GM12878 (cell line): ENCODE measurements around the gene PPOX. TPM values are rescaled to one million over a fixed set of nuclear protein-coding genes. Genes with fewer than 3 reads are reported as not detected.

Experiments used
- ATAC-seq: fragments of 200-7000 bp; cut with Tn5 transposase; 3 replicates; pipeline ENCODE4 v1.9.1; 2020; ENCODE audit warnings: mild to moderate bottlenecking, moderate library complexity
- BruUV-seq: library from RNA; stranded (reverse); fragments of 400-500 nt; replicated peaks from 2 replicates; lab custom pipeline; 2021; lab: Mats Ljungman, UMichigan
- CTCF ChIA-PET: fragments of 300-600 bp; sonication (Branson Sonifier 250); formaldehyde crosslinking; extraction: SDS; loops from one replicate; lab custom pipeline; 2021; ENCODE audit warnings: inconsistent platforms; lab: Yijun Ruan, JAX
- POLR2A ChIA-PET: fragments of 350-600 bp; formaldehyde crosslinking; extraction: SDS; loops from one replicate; lab custom pipeline; 2021; ENCODE audit warnings: inconsistent platforms; lab: Charles Lee
- RAD21 ChIA-PET: fragments of 300-600 bp; sonication (Branson Sonifier 250); formaldehyde crosslinking; loops from one replicate; lab custom pipeline; 2023; ENCODE audit warnings: antibody characterized with exemption; ENCODE audit not compliant: unreplicated experiment; lab: Charles Lee
- SMC1A ChIA-PET: fragments of 300-600 bp; sonication (Branson Sonifier 250); formaldehyde crosslinking; loops from one replicate; lab custom pipeline; 2023; ENCODE audit not compliant: unreplicated experiment, uncharacterized antibody; lab: Charles Lee
- DNase-seq: peaks from one replicate; pipeline ENCODE4 v3.0.0-alpha.2; 2011; ENCODE audit warnings: low read depth, low spot score
- FAIRE-seq: peaks from 3 replicates; lab custom pipeline; 2011; peaks lifted over from hg19 to GRCh38; lab: Jason Lieb, UNC
- H2AFZ ChIP-seq: 2 replicates; pipeline ENCODE4 v1.6.0; 2011; ENCODE audit warnings: low read depth, low read length, control low read depth; ENCODE audit not compliant: control insufficient read depth
- H3K27ac ChIP-seq: 2 replicates; pipeline ENCODE4 v1.5.1; 2011; ENCODE audit warnings: control low read depth; ENCODE audit not compliant: control insufficient read depth, insufficient read depth
- H3K27me3 ChIP-seq, 2 experiments: replicated peaks in 1 of 2; 2 replicates each; pipeline versions ENCODE4 v1.6.0 to v1.6.1; 2011; ENCODE audit warnings: low read length in 1 of 2; ENCODE audit not compliant: control insufficient read depth in 2 of 2, insufficient read depth in 2 of 2
- H3K36me3 ChIP-seq, 2 experiments: 2 replicates each; pipeline ENCODE4 v1.5.1; 2011; ENCODE audit warnings: low read length in 1 of 2; ENCODE audit not compliant: control insufficient read depth in 2 of 2, insufficient read depth in 2 of 2
- H3K4me1 ChIP-seq: 2 replicates; pipeline ENCODE4 v1.6.1; 2011; ENCODE audit warnings: mild to moderate bottlenecking, low read length, moderate library complexity, mixed read lengths; ENCODE audit not compliant: control insufficient read depth, insufficient read depth
- H3K4me2 ChIP-seq: 2 replicates; pipeline ENCODE4 v1.6.0; 2011; ENCODE audit warnings: control low read depth; ENCODE audit not compliant: control insufficient read depth, insufficient read depth
- H3K4me3 ChIP-seq: fragments of 200-600 bp; sonication (generic); 2 replicates; pipeline ENCODE4 v1.5.1; 2016
- H3K79me2 ChIP-seq: 2 replicates; pipeline ENCODE4 v1.6.0; 2011; ENCODE audit warnings: low read length; ENCODE audit not compliant: control insufficient read depth, insufficient read depth
- H3K9ac ChIP-seq: 2 replicates; pipeline ENCODE4 v1.8.0; 2011; ENCODE audit warnings: low read length, control low read depth, mixed read lengths; ENCODE audit not compliant: control insufficient read depth, insufficient read depth
- H3K9me3 ChIP-seq: replicated peaks from 3 replicates; pipeline ENCODE4 v1.5.1; 2011; ENCODE audit warnings: mild to moderate bottlenecking, low read length; ENCODE audit not compliant: control insufficient read depth, insufficient read depth
- H4K20me1 ChIP-seq: 2 replicates; pipeline ENCODE4 v1.6.0; 2011; ENCODE audit not compliant: control insufficient read depth, insufficient read depth
- NR2F1 ChIP-seq: fragments of 450-650 bp; conservative IDR thresholded peaks from 2 replicates; pipeline ENCODE4 v1.6.1; 2017; ENCODE audit warnings: mild to moderate bottlenecking
- TBL1XR1 ChIP-seq: IDR thresholded peaks from 2 replicates; pipeline ENCODE4 v1.6.1; 2012; ENCODE audit warnings: low read depth, low read length, improper control_type of control experiment
- WGBS: methylation state at CpG from one replicate; pipeline ENCODE4 v1.1.6; 2016; ENCODE audit warnings: low lambda C conversion rate; ENCODE audit not compliant: insufficient replicate concordance, insufficient coverage; ENCODE audit errors: missing lambda C conversion rate; 5-methylcytosine and 5-hydroxymethylcytosine counted together
- in situ Hi-C: fragments of 300-500 bp; cut with MboI; formaldehyde crosslinking; loops from 9 replicates; pipeline ENCODE4 v1.14.3; 2018; ENCODE audit warnings: mixed read lengths
- intact Hi-C: fragments of 100-400 bp; cut with micrococcal nuclease; formaldehyde crosslinking; loops from one replicate; pipeline ENCODE4 v1.14.2; 2022; ENCODE audit not compliant: unreplicated experiment
- polyA plus RNA-seq, 11 experiments: library from polyadenylated mRNA; depleted of rRNA in 4 of 11; unstranded in 6 of 11; stranded (reverse) in 5 of 11; fragments of >200 nt; fragmentation: Nextera tagmentation in 4 of 11; fragmentation: Illumina TruSeq in 1 of 11; extraction: Ambion mirVana in 4 of 11; extraction: Trizol in 1 of 11; gene quantifications; 1 replicate in 1 of 11; 2 replicates in 10 of 11; pipeline versions ENCODE4 v1.2.1 to v1.2.3, GENCODE V29; 2011 to 2016; ENCODE audit warnings: inconsistent platforms in 2 of 11, missing spikeins in 2 of 11, low read depth in 1 of 11
- total RNA-seq, 4 experiments: library from RNA; depleted of rRNA in 3 of 4; stranded (reverse); fragments of >200 nt in 3 of 4; fragmentation: Illumina TruSeq in 1 of 4; extraction: Trizol in 1 of 4; gene quantifications; 2 replicates each; pipeline versions ENCODE4 v1.2.1 to v1.2.3, GENCODE V29; 2013 to 2021
- TF ChIP-seq, protein P1 (sequence below): IDR thresholded peaks from 2 replicates; pipeline ENCODE4 v1.6.1; 2012; ENCODE audit warnings: mild to moderate bottlenecking, low read depth, low read length

The PPOX gene
- total and polyA plus RNA-seq, 10 of the 15 experiments (the other 5 are each of a cell fraction or from before 2014, with no cell fraction given), result 8.9 to 31.5 (median 20.3) TPM

DNA sequence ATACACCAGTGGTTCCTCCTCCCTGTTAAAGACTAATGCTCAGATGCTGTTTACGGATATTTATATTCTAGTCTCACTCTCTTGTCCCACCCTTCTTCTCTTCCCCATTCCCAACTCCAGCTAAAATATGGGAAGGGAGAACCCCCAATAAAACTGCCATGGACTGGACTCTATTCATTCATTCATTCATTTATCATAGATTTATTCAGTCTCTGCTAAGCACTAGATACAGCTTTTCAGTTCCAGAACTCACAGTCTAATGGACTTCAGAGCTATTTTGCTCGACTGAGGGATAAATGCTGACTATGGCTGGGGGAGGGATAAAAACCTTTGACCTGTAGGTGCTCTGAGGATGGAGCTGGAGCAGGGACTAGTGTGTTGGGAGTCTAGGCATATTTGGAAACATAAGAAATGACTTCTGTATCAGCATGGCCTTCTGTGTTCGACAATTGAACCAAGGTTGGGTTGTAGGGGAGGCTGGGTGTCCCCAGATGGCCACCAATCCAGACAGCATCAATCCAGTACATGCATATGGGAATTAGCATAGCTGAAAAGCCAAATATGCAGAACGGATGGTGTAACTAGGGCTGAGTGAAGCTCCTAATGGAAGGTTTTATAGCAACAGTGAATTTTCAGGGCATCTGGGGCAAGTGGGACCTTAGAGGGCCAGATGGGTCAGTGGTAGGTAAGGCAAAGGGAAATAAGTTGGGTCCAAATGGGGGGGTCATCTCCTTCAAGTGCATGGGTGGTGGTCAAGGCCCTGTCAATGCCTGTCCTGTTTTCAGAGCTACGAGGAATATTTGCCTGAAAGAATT lies 53.1 kb downstream of the PPOX start:
- Histone ChIP-seq H3K27me3 (no peaks in the 10 kb centered on the region), H3K4me3 (no peak overlapping the region), H3K4me2 (no peak overlapping the region), H3K4me1 (peaks cover 21% of the 10 kb centered on the region), H2AFZ (no peak overlapping the region), H3K9ac (no peak overlapping the region), H3K79me2 (no peaks in the 10 kb centered on the region), H3K36me3 (peaks cover 2 to 5% of the 10 kb centered on the region in 2 experiments; a peak in 2 of 4 replicates), H3K9me3 (no peaks in the 10 kb centered on the region), H4K20me1 (no peaks in the 10 kb centered on the region), H3K27ac (no peak overlapping the region)
- BruUV-seq, result no TSS peak
- ATAC-seq (no peak), FAIRE-seq (no peak), DNase-seq (no peak)
- intact Hi-C loops (no loop called here), in situ Hi-C loops (no loop called here)
- POLR2A ChIA-PET, result interaction anchor here (0.5 to 5.7 kb wide), 4 partner anchors 13 to 165 kb away, joined by 3 to 24 read pairs (median 3); partner anchors contain the start of genes ARHGAP30 and NDUFS2
- TF ChIP-seq TBL1XR1 (no peak), NR2F1 (no peak)
- TF ChIP-seq, protein P1, sequence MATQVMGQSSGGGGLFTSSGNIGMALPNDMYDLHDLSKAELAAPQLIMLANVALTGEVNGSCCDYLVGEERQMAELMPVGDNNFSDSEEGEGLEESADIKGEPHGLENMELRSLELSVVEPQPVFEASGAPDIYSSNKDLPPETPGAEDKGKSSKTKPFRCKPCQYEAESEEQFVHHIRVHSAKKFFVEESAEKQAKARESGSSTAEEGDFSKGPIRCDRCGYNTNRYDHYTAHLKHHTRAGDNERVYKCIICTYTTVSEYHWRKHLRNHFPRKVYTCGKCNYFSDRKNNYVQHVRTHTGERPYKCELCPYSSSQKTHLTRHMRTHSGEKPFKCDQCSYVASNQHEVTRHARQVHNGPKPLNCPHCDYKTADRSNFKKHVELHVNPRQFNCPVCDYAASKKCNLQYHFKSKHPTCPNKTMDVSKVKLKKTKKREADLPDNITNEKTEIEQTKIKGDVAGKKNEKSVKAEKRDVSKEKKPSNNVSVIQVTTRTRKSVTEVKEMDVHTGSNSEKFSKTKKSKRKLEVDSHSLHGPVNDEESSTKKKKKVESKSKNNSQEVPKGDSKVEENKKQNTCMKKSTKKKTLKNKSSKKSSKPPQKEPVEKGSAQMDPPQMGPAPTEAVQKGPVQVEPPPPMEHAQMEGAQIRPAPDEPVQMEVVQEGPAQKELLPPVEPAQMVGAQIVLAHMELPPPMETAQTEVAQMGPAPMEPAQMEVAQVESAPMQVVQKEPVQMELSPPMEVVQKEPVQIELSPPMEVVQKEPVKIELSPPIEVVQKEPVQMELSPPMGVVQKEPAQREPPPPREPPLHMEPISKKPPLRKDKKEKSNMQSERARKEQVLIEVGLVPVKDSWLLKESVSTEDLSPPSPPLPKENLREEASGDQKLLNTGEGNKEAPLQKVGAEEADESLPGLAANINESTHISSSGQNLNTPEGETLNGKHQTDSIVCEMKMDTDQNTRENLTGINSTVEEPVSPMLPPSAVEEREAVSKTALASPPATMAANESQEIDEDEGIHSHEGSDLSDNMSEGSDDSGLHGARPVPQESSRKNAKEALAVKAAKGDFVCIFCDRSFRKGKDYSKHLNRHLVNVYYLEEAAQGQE, result no peak
- 40% methylated on average over 5 of the region's 5 CpGs for WGBS
- RAD21 ChIA-PET, result interaction anchor here (0.7 to 2.1 kb wide), 5 partner anchors 8 to 163 kb away, joined by 3 to 6 read pairs (median 3); no protein-coding TSS in a partner anchor
- SMC1A ChIA-PET, result interaction anchor here (0.6 to 3.6 kb wide), 11 partner anchors 10 to 164 kb away, joined by 3 to 15 read pairs (median 4); partner anchors contain the start of gene ARHGAP30
- CTCF ChIA-PET, result interaction anchor here (1.0 to 17.1 kb wide), 9 partner anchors 7 to 163 kb away, joined by 3 to 385 read pairs (median 16); partner anchors contain the start of genes CFAP126, NDUFS2 and TOMM40L
